ENCODE results near the gene CST9.

DNA sequence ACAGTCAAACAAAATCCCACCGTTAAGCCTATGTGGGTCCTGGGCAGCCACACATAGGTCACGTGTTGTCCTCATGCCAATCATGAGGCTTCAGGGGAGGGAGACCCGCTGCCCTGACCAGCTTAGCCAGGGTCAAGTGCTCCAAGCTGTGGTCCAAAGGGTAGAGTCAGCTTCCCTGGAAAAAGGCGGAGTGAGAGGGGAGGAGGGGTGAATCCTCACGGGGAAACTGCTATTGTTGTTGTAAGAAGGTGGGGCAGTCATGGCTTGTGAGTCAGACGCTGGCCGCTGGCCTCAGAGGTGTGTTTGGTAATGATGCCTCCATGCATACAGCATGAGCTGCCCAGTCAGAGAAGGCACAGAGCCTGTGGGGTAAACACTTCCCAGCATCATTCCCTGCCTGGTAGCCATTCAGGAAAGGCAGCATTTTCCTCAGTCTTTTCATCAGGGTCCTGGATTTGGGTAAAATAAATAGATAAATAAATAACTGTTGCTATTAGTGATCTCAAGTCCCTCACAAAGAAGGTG lies 23.4 kb upstream of the CST9 start:
- TF ChIP-seq, protein P1, sequence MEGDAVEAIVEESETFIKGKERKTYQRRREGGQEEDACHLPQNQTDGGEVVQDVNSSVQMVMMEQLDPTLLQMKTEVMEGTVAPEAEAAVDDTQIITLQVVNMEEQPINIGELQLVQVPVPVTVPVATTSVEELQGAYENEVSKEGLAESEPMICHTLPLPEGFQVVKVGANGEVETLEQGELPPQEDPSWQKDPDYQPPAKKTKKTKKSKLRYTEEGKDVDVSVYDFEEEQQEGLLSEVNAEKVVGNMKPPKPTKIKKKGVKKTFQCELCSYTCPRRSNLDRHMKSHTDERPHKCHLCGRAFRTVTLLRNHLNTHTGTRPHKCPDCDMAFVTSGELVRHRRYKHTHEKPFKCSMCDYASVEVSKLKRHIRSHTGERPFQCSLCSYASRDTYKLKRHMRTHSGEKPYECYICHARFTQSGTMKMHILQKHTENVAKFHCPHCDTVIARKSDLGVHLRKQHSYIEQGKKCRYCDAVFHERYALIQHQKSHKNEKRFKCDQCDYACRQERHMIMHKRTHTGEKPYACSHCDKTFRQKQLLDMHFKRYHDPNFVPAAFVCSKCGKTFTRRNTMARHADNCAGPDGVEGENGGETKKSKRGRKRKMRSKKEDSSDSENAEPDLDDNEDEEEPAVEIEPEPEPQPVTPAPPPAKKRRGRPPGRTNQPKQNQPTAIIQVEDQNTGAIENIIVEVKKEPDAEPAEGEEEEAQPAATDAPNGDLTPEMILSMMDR (IDR thresholded peaks at IDR 0.05) = no peak
- TF ChIP-seq POLR2AphosphoS5 (IDR thresholded peaks at IDR 0.05) = no peak
- TF ChIP-seq POLR2A (IDR thresholded peaks at IDR 0.05) = no peak
